ENCODE results near the gene PGAP1.

PGAP1 gene, protein sequence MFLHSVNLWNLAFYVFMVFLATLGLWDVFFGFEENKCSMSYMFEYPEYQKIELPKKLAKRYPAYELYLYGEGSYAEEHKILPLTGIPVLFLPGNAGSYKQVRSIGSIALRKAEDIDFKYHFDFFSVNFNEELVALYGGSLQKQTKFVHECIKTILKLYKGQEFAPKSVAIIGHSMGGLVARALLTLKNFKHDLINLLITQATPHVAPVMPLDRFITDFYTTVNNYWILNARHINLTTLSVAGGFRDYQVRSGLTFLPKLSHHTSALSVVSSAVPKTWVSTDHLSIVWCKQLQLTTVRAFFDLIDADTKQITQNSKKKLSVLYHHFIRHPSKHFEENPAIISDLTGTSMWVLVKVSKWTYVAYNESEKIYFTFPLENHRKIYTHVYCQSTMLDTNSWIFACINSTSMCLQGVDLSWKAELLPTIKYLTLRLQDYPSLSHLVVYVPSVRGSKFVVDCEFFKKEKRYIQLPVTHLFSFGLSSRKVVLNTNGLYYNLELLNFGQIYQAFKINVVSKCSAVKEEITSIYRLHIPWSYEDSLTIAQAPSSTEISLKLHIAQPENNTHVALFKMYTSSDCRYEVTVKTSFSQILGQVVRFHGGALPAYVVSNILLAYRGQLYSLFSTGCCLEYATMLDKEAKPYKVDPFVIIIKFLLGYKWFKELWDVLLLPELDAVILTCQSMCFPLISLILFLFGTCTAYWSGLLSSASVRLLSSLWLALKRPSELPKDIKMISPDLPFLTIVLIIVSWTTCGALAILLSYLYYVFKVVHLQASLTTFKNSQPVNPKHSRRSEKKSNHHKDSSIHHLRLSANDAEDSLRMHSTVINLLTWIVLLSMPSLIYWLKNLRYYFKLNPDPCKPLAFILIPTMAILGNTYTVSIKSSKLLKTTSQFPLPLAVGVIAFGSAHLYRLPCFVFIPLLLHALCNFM

DNA sequence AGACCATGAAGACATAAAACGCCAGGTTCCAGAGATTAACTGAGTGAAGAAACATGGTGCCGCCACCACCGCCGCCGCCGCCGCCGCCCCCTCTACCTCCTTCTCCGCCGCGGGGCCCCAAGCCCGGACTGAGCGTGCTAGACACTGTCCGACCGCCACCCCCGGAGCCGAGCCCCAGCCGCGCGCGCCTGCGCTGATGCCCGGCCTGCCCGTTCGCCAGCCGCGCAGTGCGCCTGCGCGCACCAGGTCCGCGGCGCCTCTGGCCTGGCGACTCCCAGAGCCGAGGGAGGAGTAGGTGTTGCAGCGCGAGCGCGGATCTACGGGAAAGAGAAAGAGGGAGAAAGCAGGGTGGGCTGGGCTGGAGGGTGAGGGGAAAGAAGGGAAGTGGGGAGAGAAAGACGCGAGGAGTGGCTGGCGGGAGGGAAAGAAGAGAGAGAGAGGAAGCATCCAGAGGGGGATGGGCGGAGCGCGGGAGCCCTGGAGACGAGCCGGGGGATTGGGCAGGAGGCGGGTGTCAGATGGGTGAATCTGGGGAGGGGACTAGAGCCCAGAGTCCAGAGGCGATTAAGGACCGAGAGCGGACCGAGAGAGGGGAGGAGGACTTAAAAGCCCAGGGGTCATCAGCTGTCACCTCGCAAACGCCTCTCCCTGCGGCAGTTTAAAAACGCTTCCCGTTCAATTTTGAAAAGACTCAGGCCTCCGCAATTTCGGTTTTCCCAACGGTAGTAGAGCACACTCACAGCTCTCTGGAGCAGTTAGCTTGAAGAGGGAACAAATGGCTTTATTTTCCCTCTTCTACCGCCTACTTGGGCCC, at the start of gene PGAP1:
PGAP1 (minus strand) TSS at position 146 of the 814 bp plus-strand sequence; CDS start at position 55, 91 bp downstream.
- DNase-seq, result peak; percentile 95

DNA sequence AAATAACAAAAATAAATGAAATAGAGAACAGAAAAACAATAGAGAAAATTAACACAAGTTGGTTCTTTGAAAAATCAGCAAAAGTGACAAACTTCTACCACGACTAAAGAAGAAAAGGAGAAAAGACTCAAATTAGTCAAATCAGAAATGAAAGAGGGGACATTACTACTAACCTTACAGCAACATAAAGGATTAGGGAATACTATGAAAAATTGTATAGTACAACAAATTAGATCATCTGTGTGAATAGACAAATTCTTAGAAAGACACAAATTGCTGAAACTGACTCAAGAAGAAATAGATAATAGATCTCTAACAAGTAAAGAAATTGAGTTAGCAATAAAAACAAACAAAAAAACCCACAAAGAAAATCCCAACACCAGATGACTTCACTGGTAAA, 48.5 kb upstream of the PGAP1 start:
- no peak for DNase-seq

DNA sequence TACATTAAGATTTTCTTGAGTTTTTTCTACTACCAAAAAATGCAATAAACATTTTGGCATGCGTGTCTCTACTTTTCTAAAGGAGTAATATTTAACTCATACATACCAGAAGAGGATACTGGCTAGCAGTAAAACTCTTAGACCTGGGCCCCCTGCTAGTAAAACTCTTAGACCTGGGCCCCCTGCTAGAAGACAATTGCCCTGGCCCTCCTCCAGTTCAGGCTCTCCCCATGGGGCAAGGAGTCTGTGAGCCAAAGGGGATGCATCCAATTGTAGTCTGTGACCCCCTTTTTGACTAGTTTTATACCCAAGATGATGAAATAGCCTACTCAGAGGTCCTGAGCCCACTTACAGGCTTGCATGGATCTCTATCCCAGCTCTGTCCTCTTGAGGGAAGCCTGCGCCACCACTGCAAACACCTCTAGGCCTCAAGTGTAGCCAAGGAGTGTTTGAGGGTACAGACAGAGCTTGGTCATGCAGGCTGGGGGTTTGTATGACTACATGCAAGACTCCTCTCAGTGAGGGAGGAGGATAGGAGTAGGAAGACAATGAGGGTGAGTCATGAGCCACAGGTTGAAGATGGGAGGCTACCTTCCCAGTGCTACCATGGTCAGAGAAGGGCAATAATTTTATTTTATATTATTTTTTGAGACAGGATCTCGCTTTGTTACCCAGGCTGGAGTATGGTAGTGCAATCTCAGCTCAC, 45.2 kb upstream of the PGAP1 start:
- no peak for DNase-seq

DNA sequence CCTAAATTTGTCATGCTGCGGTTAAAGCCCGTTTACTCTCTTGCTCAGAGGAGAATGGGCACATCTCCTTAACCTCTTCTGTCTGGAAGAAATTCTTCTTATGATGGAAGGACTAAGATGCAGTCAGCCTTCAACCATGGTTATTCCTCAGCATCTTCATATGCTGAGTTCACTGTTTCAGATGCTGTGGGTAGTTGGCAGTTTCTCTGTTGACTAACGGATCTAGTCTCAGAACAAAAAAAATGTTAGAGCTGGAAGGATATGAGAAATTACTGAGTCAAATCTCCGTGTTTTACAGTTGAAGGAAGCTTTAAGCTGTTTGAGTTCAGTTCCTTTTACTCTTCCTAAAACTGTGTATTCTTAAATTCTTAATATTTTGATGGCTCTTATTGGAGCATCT, 43.6 kb upstream of the PGAP1 start:
- DNase-seq, result no peak

DNA sequence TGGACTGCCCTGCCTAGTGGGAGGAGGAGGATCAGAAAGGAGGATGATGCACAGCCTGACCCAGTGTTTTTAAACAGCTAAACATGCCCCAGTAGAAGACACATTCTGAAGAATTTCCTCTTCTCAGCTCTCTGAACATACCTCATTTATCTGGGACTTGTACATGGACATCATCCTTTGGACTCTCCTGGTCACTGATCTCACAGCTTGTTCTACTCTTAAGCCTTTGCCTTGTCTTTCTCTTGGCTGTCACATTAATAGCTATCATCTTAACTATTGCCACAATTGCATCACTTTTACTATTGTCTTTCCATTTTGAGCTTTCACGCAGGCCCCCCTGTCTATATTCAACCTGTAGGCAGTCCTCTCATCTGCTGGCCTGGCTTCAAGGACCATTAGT, 42.0 kb upstream of the PGAP1 start:
- no peak for DNase-seq

DNA sequence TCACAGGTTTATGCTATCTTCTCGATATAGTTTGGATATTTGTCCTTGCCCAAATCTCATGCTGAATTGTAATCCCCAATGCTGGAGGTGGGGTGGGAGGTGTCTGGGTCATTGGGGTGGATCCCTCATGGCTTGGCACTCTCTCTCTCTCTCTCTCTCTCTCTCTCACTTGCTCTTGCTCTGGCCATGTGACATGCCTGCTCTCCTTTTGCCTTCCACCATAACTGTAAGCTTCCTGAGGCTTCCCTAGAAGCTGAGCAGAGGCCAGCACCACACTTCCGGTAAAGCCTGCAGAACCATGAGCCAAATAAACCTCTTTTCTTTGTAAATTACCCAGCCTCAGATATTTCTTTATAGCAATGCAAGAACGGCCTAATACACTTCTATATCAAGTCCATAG, 41.3 kb upstream of the PGAP1 start:
- no peak for DNase-seq

DNA sequence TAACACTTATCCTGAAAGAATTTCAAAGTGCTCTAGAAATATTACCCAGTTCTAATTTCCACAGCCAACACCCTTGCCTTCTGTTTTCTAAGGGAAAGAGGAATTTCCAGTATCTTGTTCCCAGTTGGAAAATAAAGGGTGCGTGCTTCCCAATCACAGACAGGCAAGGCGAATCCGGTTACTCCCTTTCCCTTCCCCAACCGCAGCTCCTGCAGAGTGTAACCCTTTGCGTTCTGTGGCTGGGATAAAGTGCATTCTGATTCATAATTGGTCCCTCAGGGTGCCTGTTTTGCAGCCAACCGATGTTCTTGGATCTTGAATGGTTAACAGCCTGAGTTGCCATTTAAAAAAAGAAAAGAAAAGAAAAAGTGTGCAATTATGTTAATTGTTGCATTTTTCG, 40.6 kb upstream of the PGAP1 start:
- no peak for DNase-seq

DNA sequence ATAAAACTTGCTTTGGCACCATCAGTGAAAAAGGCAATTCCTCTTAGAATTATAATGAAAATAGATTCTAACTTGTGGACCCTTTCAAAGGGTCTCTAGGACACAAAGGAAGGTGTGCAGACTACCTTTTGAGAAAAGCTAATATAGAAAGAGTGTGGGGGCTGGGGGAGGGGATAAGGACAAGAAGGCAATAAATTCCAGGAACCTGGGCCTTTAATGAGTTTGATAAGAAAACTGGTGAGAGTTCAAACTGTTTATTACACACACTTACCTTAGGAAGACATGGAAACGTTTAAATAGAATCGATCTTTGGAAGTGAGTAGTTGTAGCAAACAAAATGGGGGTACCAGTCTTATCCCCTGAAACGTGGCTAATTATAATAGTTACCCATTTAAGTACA, 39.6 kb upstream of the PGAP1 start:
- DNase-seq, result no peak

DNA sequence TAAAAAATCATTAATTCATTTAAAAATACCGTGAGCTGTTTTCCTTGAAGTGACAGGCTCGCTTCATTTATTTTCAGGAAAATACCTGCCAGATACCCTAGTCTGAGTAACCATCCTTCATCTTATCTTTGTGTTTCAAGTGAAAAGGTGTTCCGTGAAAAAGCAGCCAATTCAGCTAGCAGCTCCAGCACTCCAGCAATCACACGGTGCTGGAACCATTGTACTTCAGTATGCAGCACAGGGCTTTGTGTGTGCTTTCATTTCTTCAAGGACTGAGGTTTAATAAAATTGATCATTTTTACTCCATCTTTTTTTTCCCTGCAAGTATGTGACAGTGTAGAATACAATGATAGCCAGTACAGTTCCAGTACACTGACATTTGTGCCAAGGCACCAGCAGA, 39.1 kb upstream of the PGAP1 start:
- DNase-seq, result no peak

DNA sequence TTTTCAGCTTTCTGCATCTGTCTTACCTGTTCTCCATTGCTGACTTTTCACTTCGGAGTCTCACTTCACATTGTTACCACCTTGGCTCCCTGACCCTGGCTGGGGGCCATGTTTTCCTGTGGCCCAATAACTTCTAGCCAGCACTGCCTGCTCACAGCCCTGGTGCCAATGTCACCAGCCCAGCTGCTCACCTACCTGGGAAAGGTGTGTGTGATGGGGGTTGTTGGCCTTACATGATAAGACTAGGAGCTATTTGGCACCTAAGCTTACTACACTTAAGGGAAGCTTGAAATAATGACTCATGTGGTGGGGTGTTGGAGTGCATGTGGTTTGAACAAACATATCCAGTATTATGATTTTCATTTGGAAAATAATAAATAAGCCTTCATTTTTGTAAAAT, 37.5 kb upstream of the PGAP1 start:
- no peak for DNase-seq

DNA sequence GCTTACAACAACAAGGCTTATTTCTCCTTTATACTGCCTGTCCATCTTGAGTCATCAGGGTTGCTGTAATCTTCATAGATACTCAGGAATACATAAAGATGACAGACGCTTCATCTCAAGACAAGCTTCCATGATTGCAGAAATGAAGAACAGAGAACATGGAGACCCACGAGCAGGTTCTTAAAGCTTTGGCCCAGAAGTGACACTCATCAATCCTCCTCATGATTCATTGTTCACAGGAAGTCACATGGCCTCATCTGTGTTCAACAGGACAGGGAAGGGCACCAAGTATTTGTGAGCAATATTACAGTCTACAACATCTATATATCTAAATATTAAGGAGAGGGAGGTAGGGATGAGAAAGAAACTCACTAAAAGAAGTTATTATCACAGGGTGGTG, 36.5 kb upstream of the PGAP1 start:
- DNase-seq, result no peak

DNA sequence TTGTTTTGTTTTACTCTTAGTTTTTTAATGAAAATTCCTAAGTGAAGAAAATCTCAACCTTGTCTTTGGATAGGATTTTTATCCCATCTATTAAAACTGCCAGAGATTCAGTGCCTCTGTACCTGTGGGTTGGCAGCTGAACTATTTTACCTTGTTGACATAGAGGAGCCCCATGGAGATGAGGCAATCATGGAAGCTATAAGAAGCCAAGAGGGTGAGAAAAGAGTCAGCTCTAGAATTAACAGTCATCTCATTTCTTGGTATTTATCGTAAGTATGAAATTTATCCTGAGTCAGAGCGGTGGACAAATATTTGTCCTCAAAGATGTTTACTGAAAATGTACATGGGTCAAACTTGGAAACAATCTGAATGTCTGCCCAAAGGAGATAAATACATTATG, 35.8 kb upstream of the PGAP1 start:
- no peak for DNase-seq

DNA sequence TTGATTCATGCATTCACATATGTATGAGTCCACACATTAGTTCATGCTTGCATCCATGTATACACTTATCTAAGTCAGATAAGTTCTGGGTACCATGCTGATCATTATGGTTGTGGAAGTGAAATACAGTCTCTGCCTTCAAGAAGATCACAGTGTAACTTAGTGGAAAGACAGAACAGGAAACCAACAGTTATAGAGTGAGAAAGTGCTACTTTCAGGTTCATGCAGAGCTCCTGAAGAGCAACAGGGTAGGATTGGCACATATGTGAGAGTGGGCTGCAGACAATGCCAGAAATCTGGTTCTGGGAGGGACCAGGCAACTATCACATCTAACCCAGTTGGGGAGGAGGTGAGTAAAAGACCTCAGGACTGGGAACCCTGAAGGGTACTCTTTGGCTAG, 35.4 kb upstream of the PGAP1 start:
- no peak for DNase-seq

DNA sequence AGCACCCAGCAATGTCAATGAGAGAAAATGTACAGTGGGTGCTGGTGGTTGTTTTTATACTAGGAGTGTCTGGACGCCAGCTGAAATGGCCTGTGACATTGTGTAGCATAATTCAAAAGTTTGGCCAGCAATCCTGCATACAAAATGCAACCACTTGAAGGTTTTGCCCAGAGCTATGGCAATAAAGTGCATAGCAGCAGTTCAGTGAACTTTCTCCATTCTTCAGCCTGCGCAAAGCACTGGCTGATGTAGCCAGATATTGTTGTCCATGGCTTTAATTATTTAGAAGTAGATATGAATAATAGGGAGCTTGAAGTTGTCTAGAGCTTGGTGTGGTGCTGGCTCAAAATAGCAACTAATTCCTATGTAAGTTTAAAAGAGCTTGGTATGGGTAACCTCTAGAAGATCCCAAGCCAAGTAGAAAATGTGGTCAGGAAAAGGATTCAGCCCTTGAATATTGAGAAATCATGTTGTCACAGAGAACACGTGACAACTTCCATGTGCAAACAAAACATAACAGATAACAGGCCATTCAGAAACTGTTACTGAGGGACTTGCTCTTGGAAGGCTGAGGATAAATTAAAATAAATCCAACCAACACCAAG, 33.3 kb upstream of the PGAP1 start:
- DNase-seq, result peak; percentile 27

DNA sequence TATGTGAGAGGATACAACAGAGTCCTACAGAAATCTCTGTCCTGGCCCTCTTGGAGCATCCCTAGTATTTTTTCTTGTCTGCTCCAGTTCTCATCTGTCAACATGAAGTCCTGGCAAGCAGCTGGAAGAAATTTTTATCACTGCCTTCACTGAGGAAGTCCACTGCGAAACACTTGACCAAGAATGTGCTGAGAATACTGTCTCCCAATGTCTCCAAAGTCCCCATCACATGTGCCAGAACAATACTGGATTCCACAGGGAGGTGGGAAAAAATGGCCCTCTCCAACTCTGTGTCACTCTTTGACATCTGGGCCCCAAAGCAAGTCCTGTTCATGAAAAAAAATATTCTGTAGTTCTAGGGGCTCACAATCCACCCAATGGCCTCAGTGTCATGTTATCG, 32.8 kb upstream of the PGAP1 start:
- no peak for DNase-seq

DNA sequence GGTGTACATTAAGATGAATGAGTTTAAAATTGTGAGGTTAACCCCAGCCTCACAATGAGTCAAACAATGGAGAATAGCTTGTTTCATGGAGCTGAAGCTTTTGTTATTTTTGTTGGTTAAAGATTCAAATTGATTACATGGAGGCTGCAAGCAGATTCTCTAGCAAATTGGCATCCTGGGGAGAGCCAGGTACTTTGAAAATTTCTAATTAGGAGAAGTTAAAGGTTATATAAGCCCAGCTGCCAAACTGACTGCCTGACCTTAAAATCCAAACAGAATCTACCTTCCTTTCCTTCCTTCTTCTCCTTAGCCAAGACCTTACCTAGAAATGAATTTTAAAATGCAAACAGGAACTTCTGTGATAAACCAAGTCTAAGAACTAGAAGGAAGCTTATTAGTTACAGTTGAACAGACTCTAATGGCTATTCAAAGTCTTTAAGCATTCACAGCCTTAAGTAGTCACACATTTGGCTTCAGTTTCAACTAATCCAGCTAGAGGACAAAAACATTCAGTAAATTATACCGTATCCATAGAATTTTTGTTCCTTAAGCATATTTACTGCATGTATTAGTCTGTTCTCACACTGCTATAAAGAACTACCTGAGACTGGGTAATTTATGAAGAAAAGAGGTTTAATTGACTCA, 31.5 kb upstream of the PGAP1 start:
- no peak for DNase-seq

DNA sequence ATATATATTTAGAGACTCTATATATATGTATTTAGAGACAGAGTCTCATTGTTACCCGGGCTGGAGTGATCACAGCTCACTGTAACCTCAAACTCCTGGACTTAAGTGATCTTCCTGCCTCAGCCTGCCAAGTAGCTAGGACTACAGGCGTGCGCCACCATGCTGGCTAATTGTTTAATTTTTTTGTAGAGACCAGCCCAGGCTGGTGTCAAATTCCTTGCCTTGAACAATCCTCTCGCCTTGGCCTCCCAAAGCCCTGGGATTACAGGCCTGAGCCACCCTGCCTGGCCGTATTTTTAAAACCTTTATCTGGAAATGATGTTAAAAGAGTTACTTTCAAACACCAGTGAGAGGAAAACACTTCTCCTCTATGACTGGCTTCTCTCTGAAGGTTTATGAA, 30.9 kb upstream of the PGAP1 start:
- no peak for DNase-seq

DNA sequence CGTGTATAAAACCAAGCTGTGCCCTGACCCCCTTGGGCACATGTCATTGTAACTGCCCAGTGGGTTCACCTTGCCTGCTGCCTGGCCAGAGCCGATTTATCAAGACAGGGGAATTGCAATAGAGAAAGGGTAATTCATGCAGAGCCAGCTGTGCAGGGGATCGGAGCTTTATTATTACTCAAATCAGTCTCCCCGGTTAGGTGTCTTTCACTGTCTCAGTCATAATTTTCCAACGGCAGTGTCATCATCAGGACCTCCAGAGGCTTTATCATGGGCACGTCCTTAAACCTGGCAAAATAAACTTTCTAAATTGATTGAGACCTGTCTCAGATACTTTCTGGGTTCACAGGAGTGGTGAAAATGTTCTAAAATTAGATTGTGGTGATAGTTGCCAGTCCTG, 29.6 kb upstream of the PGAP1 start:
- no peak for DNase-seq

DNA sequence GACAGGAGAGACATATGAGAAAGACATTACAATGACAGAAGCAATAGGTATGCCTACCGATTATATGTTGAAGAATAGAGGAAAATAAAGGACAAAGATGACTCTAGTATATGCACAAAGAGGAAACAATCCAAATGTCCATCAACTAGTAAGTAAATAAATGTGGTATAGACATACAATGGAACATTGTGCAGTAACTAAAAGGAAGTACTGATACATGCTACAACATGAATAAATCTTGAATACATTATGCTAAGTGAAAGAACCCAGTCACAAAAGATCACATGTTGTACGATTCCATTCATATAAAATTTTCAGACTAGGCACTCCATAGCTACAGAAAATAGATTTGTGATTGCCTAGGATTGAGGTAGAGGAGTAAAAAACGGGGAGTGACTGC, 28.5 kb upstream of the PGAP1 start:
- no peak for DNase-seq

DNA sequence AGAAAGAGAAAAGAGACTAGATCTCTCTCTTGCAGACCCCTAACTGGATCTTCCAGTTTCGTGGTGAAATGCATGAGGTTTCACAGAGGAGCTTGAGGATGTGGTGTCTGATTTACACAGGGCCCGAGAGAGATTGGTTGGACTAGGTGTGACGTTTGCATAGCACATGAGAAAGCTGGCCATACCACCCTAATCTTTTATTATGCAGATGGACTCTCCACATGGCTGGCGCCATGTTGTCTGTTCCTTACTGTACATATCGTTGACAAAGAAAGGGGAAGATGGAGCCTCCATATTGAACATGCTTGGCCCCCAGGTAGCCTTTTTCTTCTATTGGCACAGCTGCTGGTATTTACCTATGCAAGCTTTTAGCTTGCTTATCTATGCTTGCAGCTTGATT, 27.5 kb upstream of the PGAP1 start:
- DNase-seq, result peak; percentile 25

DNA sequence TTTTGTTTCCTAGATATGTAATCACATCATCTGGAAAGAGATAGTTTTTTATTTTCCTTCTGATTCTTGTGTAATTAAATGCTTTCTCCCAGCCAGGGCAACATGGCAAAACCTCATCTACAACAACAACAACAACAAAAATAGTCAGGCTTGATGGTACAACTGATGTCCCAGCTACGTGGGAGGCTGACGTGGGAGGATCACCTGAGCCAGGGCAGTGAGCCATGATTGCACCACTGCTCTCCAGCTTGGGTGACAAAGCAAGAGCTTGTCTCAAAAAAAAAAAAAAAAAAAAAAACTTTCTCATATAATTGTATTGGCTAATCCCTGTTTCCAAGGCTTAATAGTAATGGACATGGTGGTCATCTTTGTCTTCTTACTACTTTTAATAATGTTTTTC, 26.4 kb upstream of the PGAP1 start:
- no peak for DNase-seq

DNA sequence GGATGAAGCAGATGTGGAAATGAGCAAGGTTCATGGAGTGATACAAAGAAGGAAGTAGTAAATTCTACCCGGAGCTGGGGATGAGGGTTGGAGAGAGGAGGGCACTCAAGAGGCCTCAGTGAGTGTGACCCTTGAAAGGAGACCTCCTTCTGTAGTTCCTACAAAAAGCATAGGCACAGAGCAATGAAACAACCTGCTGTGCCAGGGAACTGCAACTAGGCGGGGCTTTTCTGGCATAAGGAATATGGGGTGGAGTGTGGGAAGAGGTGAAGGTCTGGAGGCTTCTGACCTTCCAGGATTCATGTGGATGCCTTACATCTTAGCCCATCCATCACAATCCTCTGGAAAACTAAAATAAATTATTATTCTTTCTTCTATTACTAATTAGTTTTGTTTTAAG, 25.5 kb upstream of the PGAP1 start:
- DNase-seq, result no peak
